ENCODE measurements around the gene NFKBIB.
A peak's percentile ranks its signal among the peaks of the same experiment; 100 is the strongest.
"Not testable (repeated sequence)": the region's sequence is repeated elsewhere in the genome, so short reads cannot be mapped to it uniquely, and the experiment has no call there.

Gene NFKBIB

DNA sequence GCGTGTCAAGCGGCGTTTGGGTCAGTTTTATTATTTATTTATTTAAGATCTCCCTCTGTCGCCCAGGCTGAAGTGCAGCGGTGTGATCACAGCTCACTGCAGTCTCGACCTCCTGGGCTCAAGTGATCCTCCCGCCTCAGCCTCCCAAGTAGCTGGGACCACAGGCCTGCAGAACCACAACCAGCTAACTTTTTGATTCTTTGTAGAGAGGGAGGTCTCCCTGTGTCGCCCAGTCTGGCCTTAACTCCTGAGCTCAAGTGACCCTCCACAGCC lies 31.7 kb downstream of the NFKBIB start:
- no peak for DNase-seq

DNA sequence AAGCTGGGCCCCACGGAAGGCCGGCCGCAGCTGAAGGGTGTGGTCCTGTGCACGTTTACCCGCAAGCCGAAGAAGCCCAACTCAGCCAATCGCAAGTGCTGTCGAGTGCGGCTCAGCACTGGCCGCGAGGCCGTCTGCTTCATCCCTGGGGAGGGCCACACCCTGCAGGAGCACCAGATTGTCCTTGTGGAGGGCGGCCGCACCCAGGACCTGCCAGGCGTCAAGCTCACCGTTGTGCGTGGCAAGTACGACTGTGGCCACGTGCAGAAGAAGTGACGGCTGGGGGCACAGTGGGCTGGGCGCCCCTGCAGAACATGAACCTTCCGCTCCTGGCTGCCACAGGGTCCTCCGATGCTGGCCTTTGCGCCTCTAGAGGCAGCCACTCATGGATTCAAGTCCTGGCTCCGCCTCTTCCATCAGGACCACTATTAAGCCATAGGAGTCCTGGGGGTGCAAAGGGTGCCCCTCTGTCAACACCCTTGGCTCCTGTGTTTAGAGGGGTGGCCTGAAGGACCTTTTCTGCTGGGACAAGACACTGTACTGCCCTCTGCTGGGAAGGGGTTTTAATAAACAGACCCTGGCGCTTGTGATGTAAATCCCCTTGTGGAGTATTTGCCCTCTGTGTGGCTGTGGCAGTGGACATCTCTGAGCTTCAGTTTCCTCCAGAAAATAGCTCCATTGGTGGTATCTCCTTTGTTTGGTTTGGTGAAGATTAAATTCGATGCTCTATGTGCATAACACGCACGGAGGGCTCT lies 32.8 kb downstream of the NFKBIB start:
- no peak for DNase-seq

DNA sequence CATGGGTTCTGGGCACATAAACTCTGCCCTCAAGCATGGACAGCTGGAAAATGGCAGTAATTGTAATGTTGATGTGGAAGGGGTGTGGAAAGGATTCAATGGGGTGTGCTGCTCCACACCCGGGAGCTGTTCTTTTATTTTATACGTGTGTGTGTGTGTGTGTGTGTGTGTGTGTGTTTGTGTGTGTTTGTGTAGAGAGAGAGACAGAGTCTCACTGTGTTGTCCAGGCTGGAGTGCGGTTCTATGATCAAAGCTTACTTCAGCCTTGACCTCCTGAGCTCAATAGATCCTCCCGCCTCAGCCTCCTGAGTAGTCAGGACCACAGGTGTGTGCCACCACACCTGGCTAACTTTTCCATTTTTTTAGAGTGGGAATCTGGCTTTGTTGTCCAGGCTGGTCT lies 33.8 kb downstream of the NFKBIB start:
- no peak for DNase-seq

DNA sequence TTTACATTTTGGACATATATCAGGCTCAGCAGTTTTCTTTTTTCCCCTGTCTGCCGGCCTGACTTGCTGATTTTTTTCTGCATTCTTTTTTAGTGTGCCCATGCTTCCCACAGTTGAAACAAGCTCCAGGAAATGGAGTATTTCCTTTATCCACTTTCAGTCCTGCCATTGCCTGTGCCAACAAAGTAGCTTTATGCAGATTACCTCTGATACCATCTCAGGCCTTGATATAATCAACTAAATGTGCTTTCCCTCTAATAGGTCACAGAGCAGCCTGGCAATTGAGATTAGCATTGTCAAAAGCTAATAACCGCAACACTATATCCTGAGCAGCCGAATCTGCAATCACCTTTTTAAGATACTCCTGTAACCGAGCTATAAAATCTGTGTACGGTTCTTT lies 40.2 kb downstream of the NFKBIB start:
- DNase-seq = no peak

DNA sequence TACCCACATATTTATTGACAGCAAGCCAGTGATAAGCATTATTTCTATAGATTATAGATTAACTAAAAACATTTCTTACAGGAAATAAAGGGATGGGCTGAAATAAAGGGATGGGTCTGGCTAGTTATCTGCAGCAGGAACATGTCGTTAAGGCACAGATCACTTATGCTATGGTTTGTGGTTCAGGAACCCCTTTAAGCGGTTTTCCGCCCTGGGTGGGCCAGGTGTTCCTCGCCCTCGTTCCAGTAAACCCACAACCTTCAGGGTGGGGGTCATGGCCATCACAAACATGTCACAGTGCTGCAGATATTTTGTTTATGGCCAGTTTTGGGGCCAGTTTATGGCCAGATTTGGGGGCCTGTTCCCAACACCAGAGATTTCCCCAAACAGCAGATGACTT lies 41.7 kb downstream of the NFKBIB start:
- not testable (repeated sequence) for DNase-seq

DNA sequence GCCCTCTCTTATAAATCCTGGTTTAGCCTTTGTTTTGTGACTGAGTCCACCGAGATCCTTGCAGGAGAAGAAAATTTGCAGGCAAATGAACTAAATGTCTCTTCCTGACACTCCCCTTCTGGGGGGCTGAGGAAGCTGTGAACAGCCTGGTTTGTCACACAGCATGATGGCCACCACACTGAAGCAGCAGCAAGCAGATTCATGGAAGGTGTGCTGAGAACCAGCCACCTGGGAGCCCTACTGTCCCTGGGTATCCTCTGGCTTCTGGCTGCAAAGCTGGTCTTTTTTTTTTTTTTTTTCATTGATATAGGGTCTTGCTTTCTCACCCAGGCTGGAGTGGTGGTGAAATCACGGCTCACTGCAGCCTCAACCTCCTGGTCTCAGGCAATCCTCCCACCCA lies 42.2 kb downstream of the NFKBIB start:
- no peak for DNase-seq

DNA sequence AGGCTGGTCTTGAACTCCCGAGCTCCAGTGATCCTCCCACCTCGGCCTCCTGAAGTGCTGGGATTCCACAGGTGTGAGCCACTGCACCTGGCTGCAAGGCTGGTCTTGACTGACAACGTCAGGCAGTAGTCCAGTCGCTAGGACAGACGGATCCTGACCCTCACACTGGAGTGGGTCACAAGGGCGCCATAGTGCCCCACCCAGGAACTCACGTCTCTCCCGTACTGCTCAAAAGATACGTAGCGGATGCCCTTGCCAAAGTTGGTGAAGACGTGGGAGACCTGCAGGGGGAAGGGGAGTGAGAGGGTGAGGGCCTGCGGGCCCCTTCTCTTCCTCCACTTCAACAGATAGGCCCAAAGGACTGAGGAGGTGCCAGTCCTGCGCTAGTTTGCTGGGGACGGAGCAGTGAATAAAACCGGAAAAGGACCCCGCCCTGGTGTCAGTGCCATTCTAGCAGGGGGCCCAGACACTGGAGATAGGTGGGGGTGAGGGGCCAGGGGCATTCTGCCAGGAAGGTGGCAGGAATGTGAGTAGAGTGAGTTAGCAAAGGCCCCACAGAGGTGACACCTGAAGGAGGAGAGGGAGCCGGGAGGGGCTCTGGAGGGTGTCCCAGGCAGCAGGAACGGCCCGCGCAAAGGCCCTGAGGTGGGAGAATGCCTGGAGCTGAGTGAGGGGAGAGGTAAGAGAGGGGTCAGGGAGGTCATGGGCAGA lies 42.9 kb downstream of the NFKBIB start:
- no peak for DNase-seq

DNA sequence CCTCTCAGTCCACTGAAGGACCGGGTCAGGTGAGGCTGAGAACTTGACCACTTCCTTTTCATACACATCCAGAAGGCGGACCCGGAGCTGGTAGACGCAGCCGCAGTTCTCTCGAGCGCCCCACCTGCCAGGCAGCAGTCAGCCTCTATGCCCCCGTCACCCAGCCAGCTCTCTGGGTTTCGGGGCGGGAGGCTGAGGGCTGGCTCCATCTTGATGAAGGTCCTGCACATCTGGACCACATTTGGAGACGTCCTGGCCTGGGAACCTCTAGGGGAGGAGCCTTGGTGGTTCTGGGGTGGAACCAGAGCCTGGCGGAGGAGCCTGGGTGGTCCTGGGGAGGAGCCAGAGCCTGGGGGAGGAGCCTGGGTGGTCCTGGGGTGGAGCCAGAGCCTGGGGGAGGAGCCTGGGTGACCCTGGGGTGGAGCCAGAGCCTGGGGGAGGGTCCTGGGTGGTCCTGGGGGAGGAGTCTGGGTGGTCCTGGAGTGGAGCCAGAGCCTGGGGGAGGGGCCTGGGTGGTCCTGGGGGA lies 45.3 kb downstream of the NFKBIB start:
- peak; percentile 40 for DNase-seq

DNA sequence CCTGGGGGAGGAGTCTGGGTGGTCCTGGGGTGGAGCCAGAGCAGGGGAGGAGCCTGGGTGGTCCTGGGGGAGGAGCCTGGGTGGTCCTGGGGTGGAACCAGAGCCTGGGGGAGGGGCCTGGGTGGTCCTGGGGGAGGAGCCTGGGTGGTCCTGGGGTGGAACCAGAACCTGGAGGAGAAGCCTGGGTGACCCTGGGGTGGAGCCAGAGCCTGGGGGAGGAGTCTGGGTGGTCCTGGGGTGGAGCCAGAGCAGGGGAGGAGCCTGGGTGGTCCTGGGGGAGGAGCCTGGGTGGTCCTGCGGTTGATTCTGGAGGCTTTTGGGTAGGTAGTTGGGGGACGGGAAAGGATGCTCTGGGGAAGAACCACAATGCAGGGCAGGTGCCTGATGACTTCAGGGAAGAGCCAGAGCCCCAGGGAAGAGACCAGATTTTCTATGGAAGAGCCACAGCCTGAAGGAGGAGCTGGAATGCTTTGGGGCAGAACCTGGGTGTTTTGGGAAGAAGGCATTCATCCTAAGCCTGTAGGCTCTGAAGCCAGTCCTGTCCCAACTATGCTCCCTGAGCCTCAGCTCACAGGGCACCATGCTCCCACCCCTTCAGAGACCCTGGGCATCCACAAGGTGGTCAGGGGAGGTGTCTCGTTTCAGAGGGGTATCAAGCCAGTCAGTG lies 45.9 kb downstream of the NFKBIB start:
- no peak for DNase-seq

DNA sequence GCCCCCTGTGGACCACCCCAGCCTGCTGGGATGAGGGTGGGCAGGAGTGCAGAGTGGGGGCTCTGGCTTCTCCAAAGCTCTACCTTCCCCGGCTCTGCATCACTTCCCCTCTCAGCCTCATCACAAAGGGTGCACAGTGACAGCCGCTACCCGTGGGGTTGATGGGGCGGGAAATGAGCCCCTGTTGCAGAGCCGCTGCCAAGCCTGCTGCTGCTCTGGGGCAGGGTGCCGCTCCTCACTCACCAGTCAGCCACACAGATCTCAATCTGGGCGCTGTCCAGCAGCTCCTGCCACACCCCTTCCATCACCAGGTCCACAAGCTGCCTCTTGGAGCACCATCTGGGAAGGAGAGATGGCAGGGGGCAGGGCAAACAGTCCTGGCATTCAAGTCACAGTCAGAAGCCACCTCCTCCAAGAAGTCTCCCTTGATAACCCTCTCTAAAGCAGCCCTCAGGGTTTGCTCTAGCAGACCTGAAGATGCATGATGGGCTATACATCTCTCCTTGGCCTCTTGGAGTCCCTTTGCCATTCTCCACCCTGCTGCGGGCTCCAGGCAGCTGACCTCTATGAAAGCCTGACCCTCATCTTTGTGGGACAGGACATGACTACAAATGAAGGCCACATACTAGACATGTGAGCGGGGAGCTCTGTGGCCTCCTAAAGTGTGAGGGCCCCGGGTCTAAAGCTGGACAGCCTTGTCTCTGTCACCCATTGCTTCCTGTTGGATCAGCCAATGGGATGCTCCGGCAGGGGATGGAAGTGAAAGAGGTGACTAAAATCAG lies 46.7 kb downstream of the NFKBIB start:
- no peak for DNase-seq

DNA sequence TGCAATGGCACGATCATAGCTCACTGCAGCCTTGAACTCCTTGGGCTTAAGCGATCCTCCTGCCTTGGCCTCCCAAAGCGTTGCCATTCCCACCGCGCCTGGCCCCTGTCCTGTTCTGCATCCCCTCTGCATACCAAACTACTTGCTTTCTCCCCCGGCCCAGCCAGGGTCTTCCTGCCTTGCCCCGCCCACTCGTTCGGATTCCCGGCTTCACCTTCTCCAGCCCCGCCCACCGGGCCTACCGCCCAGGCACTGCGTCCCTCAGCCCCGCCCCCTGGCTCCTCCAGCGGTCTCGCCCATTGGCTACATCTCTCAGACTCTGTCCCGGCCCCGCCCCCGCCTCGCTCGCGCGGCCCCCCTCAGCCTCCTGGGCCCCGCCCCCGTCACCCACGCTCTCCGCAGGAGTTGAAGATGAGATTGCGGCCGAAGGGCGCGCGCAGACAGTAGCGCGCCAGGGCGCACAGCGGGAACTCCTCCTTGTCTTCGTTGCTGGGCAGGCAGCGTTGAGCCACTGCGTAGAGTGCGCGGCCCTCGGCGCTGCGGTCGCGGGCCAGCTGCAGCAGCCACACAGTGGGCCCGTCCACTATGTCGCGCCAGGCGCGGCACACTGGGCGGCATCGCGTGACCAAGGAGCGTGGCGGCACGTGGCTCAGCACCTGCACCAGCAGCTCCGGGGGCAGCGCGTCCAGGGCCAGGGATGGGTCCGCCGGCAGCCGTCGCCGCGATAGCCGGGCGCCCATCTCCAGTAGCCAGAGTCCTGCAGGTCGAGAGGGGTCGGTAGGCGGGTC lies 50.0 kb downstream of the NFKBIB start:
- peak; percentile 56 for DNase-seq

DNA sequence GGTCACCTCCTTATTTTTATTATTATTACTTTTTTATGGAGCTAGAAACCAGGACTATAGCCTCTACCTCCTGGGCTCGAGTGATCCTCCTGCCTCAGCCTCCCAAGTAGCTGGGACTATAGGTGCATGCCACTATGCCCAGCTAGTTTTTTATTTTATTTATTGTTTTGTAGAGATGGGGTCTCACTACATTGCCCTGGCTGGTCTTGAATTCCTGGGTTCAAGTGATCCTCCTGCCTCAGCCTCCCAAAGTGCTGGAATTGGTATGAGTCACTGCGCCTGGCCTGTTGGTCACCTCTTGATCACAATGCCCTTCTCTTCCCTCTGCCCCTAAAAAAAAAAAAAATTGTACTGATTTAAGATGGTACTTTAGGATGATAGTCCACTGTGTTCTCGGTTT lies 51.4 kb downstream of the NFKBIB start:
- no peak for DNase-seq

DNA sequence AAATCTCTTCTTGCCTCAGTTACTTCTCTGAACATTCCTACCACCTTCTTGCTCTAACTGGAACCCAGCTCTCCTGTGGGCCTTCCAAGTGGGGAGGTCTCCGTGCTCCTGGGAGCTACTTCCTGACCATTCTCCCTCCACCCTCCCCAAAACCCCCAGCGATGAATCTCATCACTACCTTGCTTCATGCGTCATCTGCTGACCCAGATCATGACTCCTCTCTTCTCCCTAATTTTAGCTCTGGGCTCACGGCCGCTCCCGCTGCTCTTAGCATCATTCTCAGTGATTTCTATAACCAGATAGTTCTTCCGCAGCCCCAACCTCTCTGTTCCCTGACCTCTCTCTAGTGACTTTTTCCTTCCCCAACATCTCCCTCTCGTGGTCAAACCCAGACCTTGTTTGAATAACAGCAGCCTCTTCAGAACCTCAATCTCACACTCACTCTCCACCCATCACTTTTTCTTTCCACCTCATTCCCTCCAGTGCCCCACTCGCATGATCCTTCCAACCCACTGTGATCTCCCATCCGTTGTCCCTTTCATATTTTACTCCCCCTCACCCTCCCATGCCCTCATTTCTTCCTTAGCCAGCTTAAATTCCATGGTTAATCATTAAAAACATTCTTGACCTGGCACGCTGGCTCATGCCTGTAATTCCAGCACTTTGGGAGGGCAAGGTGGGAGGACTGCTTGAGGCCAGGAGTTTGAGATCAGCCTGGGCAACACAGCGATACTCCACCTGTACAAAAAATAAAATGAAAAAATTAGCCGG lies 52.8 kb downstream of the NFKBIB start:
- DNase-seq = peak; percentile 54

DNA sequence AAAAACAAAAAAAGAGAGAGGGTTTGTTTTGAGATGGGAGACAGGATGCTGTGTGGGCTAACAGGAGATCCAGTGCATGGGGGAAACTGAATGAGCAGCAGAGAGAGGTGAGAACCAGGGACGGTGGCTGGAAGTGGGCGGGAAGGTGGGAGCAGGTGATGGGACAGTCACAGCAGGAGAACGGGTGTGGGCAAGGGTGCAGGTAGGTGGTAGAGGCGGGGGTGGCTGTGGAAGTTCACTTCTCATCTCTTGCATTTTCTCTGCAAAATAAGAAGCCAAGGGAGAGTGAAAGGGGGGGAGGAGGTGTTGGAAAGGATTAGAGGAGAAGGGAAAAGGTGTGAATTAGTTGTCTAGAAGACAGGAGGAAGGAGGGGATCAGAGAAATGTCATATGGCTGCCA lies 53.9 kb downstream of the NFKBIB start:
- no peak for DNase-seq

DNA sequence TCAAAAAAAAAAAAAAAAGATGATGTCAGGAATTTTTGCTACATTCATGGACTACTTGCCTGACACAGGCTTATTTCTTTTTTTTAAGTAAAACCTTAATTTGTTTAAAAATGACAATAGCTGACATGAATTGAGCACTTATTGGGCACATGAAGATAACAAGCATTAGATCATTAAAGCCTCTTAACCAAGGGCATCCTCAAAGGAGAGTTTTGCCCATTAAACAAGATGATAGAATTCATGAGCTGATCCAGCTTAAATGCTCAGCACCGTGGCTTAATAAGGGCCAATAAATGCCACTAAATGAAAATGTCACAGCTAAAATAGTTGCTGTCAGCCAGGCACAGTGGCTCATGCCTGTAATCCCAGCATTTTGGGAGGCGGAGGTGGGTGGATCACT lies 56.5 kb downstream of the NFKBIB start:
- DNase-seq = no peak

DNA sequence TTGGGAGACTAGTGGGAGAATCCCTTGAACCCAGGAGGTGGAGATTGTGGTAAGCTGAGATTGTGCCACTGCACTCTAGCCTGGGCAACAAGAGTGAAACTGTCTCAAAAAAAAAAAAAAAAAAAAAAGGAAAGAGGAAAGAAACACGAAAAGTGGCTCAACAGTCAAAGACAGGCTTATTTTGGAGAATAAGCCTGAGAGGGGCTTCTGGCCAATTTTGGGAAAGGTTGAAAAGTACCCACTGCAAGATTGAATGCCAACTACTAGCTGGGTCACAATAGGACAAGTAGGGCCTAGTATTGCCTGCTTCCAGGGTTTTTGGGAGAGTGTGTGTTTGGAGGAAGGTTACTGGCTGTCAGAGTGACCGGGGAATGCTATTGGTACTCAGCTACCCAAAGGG lies 58.5 kb downstream of the NFKBIB start:
- no peak for DNase-seq

Measured in DMS79 treated with DMSO at 0.1 percent for 48 hours (cell line).